HepG2 (cell line): ENCODE results near the gene TVP23A. TPM values are rescaled to one million over a fixed set of nuclear protein-coding genes. Genes with fewer than 3 reads are reported as not detected.

ENCODE experiments used
- EZH2 ChIP-seq: conservative IDR thresholded peaks from 2 replicates; pipeline ENCODE4 v1.6.1; 2012; ENCODE audit warnings: mild to moderate bottlenecking, low read depth, low read length, moderate library complexity
- GLI4 ChIP-seq: sonication (generic); formaldehyde crosslinking; IDR thresholded peaks from 2 replicates; pipeline ENCODE4 v1.5.1; 2020; ENCODE audit warnings: missing genetic modification reagents, mild to moderate bottlenecking, moderate library complexity, borderline replicate concordance
- HINFP ChIP-seq: sonication (generic); formaldehyde crosslinking; IDR thresholded peaks from 2 replicates; pipeline ENCODE4 v1.4.0; 2020; ENCODE audit warnings: low read depth, mild to moderate bottlenecking, missing genetic modification reagents
- MAFF ChIP-seq: IDR thresholded peaks from 2 replicates; pipeline ENCODE4 v1.6.1; 2011; ENCODE audit warnings: low read depth, low read length, improper control_type of control experiment
- MEF2D ChIP-seq: sonication (generic); formaldehyde crosslinking; IDR thresholded peaks from 2 replicates; pipeline ENCODE4 v1.5.1; 2020; ENCODE audit warnings: mild to moderate bottlenecking, missing genetic modification reagents
- MXD3 ChIP-seq: IDR thresholded peaks from 2 replicates; pipeline ENCODE4 v1.6.1; 2016; ENCODE audit warnings: mild to moderate bottlenecking, missing biosample characterization, missing genetic modification reagents
- MYNN ChIP-seq: sonication (generic); formaldehyde crosslinking; IDR thresholded peaks from 2 replicates; pipeline ENCODE4 v1.4.0; 2020; ENCODE audit warnings: mild to moderate bottlenecking, low read depth, missing genetic modification reagents
- MZF1 ChIP-seq: sonication (generic); formaldehyde crosslinking; IDR thresholded peaks from 2 replicates; pipeline ENCODE4 v1.8.1; 2023; ENCODE audit warnings: mild to moderate bottlenecking, missing genetic modification reagents, borderline replicate concordance
- NR0B2 ChIP-seq: sonication (generic); formaldehyde crosslinking; IDR thresholded peaks from 2 replicates; pipeline ENCODE4 v1.4.0; 2020; ENCODE audit warnings: mild to moderate bottlenecking, missing genetic modification reagents
- POGZ ChIP-seq: sonication (generic); formaldehyde crosslinking; IDR thresholded peaks from 2 replicates; pipeline ENCODE4 v1.4.0; 2020; ENCODE audit warnings: mild to moderate bottlenecking, missing genetic modification reagents
- POLR2AphosphoS5 ChIP-seq: IDR thresholded peaks from 2 replicates; pipeline ENCODE4 v1.6.1; 2012; ENCODE audit warnings: low read depth, low read length
- RARA ChIP-seq: IDR thresholded peaks from 2 replicates; pipeline ENCODE4 v1.6.1; 2016; ENCODE audit warnings: missing genetic modification reagents, missing compliant biosample characterization
- RFXANK ChIP-seq: IDR thresholded peaks from 2 replicates; pipeline ENCODE4 v1.6.1; 2016
- RXRB ChIP-seq: IDR thresholded peaks from 2 replicates; pipeline ENCODE4 v1.6.1; 2016; ENCODE audit warnings: borderline replicate concordance, missing genetic modification reagents, missing compliant biosample characterization
- SNAI1 ChIP-seq: sonication (generic); formaldehyde crosslinking; IDR thresholded peaks from 2 replicates; pipeline ENCODE4 v1.5.0; 2020; ENCODE audit warnings: mild to moderate bottlenecking, missing genetic modification reagents, borderline replicate concordance
- SP4 ChIP-seq: sonication (generic); formaldehyde crosslinking; IDR thresholded peaks from 2 replicates; pipeline ENCODE4 v1.8.1; 2023; ENCODE audit warnings: mild to moderate bottlenecking, missing genetic modification reagents
- SRSF4 ChIP-seq: fragments of 200-400 bp; formaldehyde crosslinking; IDR thresholded peaks from one replicate; pipeline ENCODE4 v1.6.1; 2018; ENCODE audit warnings: mild to moderate bottlenecking, low read depth, low read length, moderate library complexity; ENCODE audit not compliant: poor library complexity, severe bottlenecking
- SUZ12 ChIP-seq: fragments of 150-350 bp; IDR thresholded peaks from 2 replicates; pipeline ENCODE4 v1.6.1; 2014; ENCODE audit warnings: low read depth, low read length
- TBX2 ChIP-seq: sonication (generic); formaldehyde crosslinking; IDR thresholded peaks from 2 replicates; pipeline ENCODE4 v1.5.0; 2020; ENCODE audit warnings: missing genetic modification reagents, mild to moderate bottlenecking, borderline replicate concordance
- THAP11 ChIP-seq: IDR thresholded peaks from 2 replicates; pipeline ENCODE4 v1.6.1; 2016; ENCODE audit warnings: missing biosample characterization, missing genetic modification reagents
- YEATS2 ChIP-seq: sonication (generic); formaldehyde crosslinking; IDR thresholded peaks from 2 replicates; pipeline ENCODE4 v1.4.0; 2020; ENCODE audit warnings: missing genetic modification reagents, borderline replicate concordance
- ZFX ChIP-seq: sonication (generic); formaldehyde crosslinking; IDR thresholded peaks from 2 replicates; pipeline ENCODE4 v1.4.0; 2020; ENCODE audit warnings: mild to moderate bottlenecking, low read depth, missing genetic modification reagents, moderate library complexity
- ZKSCAN1 ChIP-seq: fragments of 150-350 bp; IDR thresholded peaks from 2 replicates; pipeline ENCODE4 v1.6.1; 2014; ENCODE audit warnings: low read length
- ZNF230 ChIP-seq: sonication (generic); formaldehyde crosslinking; IDR thresholded peaks from 2 replicates; pipeline ENCODE4 v1.4.0; 2020; ENCODE audit warnings: mild to moderate bottlenecking, missing genetic modification reagents
- ZNF354B ChIP-seq: sonication (generic); formaldehyde crosslinking; IDR thresholded peaks from 2 replicates; pipeline ENCODE4 v1.8.0; 2022; ENCODE audit warnings: mild to moderate bottlenecking, missing genetic modification reagents
- ZNF513 ChIP-seq: sonication (generic); formaldehyde crosslinking; conservative IDR thresholded peaks from 2 replicates; pipeline ENCODE4 v1.5.0; 2020; ENCODE audit warnings: missing genetic modification reagents
- ZNF549 ChIP-seq: sonication (generic); formaldehyde crosslinking; IDR thresholded peaks from 2 replicates; pipeline ENCODE4 v1.5.0; 2020; ENCODE audit warnings: missing genetic modification reagents
- ZNF567 ChIP-seq: sonication (generic); formaldehyde crosslinking; IDR thresholded peaks from 2 replicates; pipeline ENCODE4 v1.8.1; 2023; ENCODE audit warnings: mild to moderate bottlenecking, missing genetic modification reagents, borderline replicate concordance
- ZNF766 ChIP-seq: sonication (generic); formaldehyde crosslinking; IDR thresholded peaks from 2 replicates; pipeline ENCODE4 v1.5.0; 2020; ENCODE audit warnings: missing genetic modification reagents, borderline replicate concordance
- polyA plus RNA-seq, 8 experiments: library from polyadenylated mRNA; depleted of rRNA in 3 of 8; stranded (reverse) in 7 of 8; unstranded in 1 of 8; fragments of >200 nt; fragmentation: Illumina TruSeq in 4 of 8; extraction: Trizol in 4 of 8; gene quantifications; 2 replicates each; pipeline versions ENCODE4 v1.2.1 to v1.2.3, GENCODE V29; 2011 to 2016; ENCODE audit warnings: low read depth in 4 of 8, missing spikeins in 1 of 8, mixed read lengths in 1 of 8; ENCODE audit not compliant: insufficient read depth in 1 of 8
- total RNA-seq, 5 experiments: library from RNA; depleted of rRNA; stranded (reverse); fragments of >200 nt; fragmentation: Illumina TruSeq; extraction: Trizol; gene quantifications; 2 replicates each; pipeline ENCODE4 v1.2.3, GENCODE V29; 2016; ENCODE audit warnings: low read depth in 1 of 5

TVP23A gene
- total and polyA plus RNA-seq, 2 of the 13 experiments (the other 11 are each of a cell fraction or from before 2014, with no cell fraction given) = not detected

- TF ChIP-seq HINFP (CRISPR knock-in tag) (no peak), RARA (CRISPR knock-in tag) (no peak; the same call in 1 of the 2 replicates), TBX2 (CRISPR knock-in tag) (no peak), ZNF230 (CRISPR knock-in tag) (peak; percentile 93; the same call in 1 of the 2 replicates), ZKSCAN1 (no peak), ZNF549 (no peak), MAFF (no peak), GLI4 (CRISPR knock-in tag) (no peak), SP4 (CRISPR knock-in tag) (no peak), MYNN (CRISPR knock-in tag) (no peak), SNAI1 (CRISPR knock-in tag) (no peak), ZNF567 (CRISPR knock-in tag) (no peak), ZNF513 (CRISPR knock-in tag) (no peak), RFXANK (CRISPR knock-in tag) (no peak; the same call in 1 of the 2 replicates), ZFX (CRISPR knock-in tag) (no peak), POLR2AphosphoS5 (no peak), YEATS2 (CRISPR knock-in tag) (peak; percentile 29; the same call in 1 of the 2 replicates), SUZ12 (0 out of 2 replicates have a peak, but pooled peaks have one; percentile 3), ZNF354B (CRISPR knock-in tag) (no peak), RXRB (CRISPR knock-in tag) (peak; percentile 40; the same call in 1 of the 2 replicates), ZNF766 (CRISPR knock-in tag) (no peak), MEF2D (no peak), THAP11 (CRISPR knock-in tag) (peak; percentile 22; the same call in 1 of the 2 replicates), MZF1 (CRISPR knock-in tag) (no peak), SRSF4 (no peak), MXD3 (CRISPR knock-in tag) (0 out of 2 replicates have a peak, but pooled peaks have one; percentile 9), EZH2 (no peak), NR0B2 (CRISPR knock-in tag) (no peak), POGZ (CRISPR knock-in tag) (no peak)
Measured at GRCh38 chr16:10737068-10737625, 81.4 kb downstream of the TVP23A start (continued).
